Activated T-helper 9 cell treated with anti-CD3 and anti-CD28 coated beads, Interleukin-2, amount 50 U/mL, for 16 hours (primary cell): ENCODE data around the gene PDZRN3.

Source experiments
- DNase-seq: peaks from one replicate; pipeline ENCODE4 v3.0.0-alpha.2; 2020; ENCODE audit warnings: low read depth

PDZRN3 gene

DNA sequence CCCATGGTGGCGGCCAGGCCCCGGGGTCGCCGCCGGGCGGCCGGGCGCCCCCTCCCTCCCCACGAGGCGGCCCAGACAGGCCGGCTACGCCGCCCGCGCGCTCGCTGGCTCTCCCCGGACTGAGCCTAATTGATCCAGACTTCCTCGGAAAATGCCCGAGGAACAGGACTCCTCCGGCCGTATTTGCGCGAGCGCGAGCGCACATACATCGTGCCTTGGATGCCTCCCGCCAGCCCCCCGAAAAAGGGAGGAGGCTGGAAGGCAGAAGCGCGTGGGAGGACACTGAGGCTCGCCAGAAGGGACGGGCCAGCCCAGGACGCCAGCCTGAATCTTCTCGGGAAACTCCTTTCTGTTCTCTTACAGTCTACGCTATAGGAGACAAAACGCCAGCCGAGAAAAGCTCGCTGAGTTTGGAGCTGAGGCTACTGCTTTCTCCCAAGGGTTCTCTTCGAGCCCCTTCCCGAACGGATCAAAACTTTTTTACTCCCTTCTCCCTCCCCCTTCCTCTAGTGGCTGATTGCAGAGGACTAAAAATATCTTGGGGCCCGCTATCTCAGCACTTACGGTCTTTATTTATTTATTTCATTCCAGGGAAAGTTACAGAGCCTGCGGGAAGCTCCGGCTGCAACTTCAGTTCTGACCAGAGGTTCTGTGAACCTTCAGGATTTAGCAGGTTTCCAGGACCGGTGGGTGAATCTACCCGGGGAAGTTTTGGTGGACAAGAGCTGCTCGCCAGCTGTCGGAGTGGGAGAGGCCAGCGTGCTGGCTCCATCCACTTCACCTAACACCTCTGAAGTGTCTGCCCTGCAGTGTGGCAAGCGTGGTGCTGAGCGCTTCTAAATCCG, at the start of gene PDZRN3:
Gene PDZRN3, minus strand, starts transcription at position 121 of the 845 bp plus-strand sequence.
- no peak for DNase-seq

DNA sequence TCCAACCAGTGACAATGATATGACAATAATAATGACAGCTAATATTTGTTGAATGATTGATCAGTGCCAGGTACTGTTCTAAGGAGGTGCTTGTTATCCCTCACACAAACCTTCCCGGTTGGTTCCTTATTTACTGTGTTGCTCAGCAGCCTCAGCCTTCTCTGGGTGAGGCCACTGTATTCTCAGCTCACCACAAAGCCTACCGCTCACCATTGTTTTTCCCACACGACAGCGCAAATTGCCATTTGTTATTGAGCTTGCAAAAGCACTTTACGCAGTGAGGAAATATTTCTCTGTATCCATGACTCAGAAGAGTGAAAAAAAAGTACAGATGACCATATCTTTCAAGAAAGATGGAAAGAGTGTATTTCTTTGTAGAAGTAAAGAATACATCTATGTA, 49.5 kb upstream of the PDZRN3 start:
- no peak for DNase-seq

DNA sequence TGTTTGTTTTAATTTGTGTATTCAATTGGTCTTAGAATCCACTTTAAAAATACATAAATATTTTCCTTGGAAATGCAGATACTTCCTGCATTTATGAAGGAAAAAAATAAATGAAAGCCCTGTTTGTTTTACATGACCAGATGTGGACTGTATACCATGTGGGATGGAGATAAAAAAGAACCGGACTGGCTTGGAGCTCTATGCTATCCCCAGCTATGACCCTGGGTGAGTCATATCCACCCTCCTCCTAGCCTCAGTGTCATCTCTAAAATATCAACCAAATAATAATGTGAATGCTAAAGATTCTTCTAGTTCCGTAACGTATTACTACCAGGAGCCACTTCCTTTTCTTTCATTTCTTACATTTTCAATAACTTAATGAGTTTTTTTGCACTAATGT, 44.5 kb upstream of the PDZRN3 start:
- no peak for DNase-seq

DNA sequence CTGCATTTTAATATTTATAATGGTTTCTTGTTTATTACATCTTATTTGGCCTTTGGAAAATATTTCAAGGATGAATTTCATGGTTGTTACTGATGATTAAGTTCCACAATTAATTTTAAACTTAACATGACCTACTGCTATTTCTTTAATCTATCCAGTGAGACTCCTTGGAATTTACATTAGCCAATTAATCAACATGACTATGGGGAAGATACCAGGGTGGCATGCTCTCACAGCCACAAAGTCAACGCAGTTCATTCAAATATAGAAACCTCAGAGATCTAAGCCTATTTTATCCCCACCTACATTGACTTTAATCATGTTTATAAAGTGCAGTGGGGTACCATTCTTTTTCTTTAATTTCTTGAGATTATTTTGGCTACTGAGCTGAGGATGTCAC, 43.6 kb upstream of the PDZRN3 start:
- DNase-seq: no peak

DNA sequence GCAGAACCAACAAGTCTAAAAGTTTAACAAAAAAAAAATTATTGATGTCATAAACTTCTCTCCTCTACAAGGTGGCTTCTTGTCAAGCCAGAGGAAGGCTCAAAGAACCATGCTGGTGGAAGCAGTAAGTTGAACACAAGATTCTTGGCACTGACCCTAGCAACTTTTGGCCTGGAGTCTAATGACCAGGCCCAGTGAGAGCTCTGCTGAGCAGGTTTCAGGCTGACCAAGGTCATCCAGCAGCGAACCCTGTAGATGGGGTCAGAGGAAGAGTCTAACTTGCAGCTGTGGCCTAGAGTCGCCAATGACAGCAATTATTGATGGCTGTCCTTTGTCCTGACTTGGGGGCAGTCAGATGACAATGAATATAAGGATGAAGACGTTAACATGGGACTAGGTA, 43.1 kb upstream of the PDZRN3 start:
- DNase-seq: no peak

DNA sequence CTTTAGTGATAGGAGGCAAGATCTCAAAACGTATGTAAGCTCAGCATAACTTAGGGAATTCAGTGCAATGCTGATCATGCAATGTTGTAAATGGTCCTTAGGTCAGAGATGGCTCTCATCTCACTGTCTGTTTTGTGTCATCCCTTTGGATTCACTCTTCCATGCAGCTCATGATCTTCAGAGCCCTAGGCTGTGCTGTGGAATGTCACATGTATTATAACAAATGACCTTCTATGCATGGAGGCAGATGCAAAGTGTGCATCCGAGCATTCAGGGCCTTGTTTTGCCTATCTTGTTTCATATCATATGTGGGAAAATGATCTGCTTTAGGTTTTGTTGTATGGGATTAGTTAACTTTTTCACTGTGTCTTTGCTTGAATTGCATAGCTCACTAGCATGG, 40.5 kb upstream of the PDZRN3 start:
- no peak for DNase-seq

DNA sequence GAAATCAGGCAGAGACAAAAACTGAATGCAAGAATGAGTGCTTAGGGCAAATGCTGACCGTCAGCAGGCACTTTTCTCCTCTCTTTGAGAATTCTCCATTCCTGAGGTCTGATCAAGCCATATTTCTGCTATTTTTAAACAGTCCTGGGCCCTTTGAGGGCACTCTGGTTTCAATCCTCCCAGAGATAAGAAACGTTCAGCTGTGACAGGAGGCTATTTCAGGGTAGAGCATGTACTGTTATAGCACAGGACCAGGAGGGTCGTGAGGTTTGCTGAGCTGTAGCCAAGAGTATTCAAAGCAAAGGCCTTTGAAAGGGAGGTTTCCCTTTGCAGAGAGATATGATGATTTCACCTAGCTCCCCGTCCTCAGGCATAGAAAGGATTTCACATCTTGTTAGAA, 39.6 kb upstream of the PDZRN3 start:
- no peak for DNase-seq

DNA sequence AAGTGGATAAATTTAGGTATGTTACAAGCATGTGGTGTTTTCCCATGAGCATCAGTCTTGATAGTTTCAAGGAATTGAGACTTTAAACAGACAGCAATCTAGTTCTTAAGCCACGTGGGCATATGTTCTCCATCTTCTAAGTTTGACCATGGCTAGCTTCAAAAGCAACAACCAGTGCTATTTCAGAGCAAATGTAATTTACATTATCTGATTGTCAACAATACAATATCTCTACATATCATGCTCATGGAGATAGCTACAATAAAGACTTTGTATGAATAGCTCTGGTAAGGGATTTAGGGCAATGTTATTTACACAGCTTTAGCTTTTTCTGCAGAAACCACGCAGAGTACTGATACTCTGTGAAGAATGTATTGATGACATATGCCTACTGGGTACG, 38.8 kb upstream of the PDZRN3 start:
- no peak for DNase-seq

DNA sequence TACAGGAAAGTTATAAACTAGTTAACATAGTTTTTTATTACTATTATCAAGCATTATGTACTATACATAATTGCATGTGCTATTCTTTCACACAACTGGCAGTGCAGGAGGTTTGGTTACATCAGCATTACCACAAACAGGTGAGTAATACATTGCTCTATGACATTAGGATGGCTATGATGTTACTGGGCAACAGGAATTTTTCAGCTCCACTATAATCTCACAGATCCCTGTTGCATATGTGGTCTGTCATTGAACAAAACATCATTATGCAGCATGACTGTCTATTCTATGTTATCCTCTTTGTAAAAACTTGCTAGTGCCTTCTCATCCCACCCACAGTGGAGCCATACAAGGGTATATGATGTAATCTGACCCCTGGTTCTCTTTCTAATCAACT, 36.5 kb upstream of the PDZRN3 start:
- no peak for DNase-seq

DNA sequence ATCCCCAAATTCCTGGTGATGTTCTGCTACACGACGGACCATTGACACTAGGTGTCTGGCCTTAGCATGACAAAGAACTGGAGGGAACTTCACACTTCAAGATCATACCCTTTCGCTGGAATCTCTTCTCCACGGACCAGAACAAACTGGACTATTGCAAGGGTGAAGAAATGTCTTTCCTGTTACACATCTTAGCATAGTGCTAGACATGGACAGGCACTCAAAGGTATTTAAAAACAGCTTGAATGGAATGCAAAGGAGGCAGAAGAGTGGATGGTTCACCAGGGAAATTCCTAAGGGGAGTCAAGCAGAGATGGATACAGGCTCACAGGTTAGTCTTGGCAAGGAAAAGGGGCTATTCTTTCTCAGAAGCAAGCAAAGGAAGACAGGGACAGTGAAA, 33.5 kb upstream of the PDZRN3 start:
- DNase-seq: no peak

DNA sequence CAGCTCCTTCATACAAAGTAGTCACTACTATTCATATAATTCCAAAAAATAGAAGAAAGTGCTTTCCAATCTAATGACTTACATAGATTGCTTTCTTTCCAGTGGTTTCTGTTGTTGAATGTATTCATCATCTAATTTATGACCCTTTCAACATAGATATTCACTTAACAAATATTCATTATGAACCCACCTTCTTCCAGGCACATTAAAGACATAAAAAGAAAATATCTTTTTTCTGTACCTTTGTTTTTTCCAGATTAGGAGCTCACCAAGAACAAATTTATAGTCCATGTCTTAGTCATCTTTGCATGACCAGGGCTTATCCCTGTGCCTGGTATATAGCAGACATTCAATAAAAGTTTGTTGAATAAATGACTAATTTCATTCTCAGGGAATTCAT, 32.4 kb upstream of the PDZRN3 start:
- DNase-seq: no peak

DNA sequence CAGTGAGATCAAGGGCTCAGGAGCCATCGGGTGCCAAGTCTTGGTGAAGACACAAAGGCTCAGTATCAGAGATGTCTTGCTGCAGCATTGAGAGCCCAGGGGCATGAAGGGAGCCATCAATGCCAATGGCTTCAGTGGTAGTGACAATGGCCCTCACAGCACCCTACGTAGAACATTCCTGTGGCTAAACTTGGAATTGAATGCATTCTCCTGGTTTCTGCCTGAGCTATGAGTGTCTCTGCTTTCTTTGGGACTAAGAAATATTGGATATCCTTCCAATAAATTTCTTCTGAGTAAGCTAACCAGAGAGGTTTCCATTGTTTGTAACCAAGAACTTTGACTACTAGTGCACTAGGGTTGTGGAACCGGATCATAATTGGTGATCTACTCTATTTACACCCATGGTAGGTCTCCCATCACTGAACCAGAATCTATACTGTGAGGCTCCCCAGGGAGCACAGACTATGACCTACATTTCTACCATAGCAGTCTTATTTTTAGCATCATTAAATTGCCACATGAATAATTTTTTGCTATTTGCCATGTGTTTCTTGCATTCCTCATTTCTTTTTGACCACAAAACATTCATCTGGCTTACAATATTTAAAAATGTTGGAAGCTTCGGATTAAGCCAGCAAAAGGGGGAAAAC, 31.6 kb upstream of the PDZRN3 start:
- no peak for DNase-seq

DNA sequence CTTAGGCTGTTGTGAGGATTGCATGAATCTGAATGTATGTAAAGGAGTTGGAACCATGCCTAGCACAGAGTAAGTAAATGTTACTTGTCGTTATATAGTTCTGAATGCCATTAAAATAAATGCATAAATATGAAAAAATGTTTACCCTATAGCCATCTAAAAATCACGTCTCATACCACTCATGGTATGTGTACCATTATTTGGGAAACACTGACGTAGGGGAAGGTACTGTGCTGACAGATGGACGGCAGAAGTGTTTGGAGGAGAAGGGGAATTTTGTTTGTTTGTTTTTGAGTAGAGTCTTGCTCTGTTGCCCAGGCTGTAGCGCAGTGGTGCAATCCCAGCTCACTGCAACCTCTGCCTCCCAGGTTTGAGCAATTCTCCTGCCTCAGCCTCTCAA, 30.5 kb upstream of the PDZRN3 start:
- DNase-seq: no peak

DNA sequence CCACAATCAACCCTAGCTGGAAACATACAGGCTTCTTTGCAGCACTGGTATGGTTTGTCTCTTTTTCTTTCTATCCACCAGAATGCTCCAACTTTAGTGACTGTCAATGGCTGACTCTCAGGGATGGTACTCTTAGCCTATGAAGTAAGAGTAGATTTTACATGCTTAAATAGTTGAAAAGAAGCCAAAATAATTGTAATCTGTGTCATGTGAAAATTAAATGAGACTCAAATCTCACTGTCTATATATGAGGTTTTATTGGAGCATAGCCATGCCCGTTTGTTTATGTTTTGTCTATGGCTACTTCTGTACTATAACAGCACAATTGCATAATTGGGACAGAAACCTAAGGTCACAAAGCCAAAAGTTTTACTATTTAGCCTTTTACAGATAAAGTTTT, 29.1 kb upstream of the PDZRN3 start:
- DNase-seq: no peak

DNA sequence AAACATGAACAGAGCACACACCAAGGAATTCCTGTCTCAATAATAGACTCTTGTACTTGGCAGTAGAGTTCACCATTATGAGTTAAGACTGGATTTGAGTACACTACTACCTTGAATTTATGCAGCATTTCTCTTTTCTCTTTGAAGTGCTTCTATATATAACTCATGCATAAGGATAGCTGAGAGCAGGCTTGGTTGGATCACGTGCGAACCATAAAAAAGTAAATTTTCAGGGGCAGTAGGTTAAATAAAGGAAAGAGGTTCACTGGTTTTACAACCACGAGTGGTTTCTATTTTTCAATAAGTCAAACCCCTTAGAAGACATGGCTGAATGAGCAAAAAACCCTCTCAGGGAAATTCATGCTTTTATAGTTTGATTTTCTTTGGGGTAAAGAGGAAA, 28.6 kb upstream of the PDZRN3 start:
- DNase-seq: no peak

DNA sequence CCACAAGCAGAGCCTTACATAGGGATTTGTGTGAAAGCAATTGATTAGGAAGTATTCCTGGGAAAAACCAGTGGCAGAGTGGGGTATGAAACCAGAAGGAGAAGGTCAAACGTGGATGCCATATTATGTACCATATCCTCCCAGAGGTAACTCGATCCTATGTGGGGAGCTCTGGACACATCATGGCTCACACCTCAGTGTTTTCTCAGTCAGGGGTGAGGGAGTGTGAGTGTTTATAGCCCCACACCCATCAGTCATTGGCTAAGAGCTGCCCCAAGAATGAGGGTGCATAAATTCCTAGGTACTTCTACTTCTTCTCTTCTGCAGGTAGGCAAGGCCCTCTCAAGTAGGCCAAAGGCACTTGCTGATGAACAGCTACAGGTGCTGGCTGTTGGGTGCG, 28.2 kb upstream of the PDZRN3 start:
- DNase-seq: no peak

DNA sequence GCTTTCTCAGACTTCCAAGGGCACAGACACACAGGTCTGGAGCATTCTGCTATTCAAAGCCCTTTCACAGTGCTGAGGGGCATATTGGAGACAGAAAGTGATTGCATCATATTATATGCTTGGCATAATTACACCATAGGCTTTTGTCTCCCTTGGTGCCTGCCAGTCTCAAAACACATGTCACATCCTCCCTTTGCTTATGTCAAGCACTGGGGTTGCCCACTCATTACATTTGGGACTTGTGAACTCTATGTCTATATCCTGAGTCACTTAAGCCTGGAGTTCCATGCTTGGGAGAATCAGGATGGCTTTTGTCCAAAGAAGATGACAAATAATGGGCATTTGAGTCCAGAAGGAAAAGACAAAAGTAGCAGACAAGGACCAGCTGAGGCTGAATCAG, 12.3 kb upstream of the PDZRN3 start:
- no peak for DNase-seq

DNA sequence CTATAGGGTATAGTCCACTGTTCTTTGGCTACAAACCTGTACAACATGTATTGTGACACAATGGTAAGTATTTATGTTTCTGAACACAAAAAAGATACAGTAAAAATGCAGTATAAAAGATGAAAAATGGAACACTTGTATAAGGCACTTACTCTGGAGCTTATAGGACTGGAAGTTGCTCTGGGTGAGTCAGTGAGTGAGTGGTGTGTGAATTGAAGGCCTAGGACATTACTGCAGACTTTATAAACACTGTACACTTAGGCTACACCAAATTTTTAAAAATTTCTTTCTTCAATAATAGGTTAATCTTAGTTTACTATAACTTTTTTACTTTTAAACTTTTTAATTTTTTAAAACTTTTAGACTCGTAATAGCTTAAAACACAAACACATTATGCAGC, 10.5 kb upstream of the PDZRN3 start:
- DNase-seq: no peak

DNA sequence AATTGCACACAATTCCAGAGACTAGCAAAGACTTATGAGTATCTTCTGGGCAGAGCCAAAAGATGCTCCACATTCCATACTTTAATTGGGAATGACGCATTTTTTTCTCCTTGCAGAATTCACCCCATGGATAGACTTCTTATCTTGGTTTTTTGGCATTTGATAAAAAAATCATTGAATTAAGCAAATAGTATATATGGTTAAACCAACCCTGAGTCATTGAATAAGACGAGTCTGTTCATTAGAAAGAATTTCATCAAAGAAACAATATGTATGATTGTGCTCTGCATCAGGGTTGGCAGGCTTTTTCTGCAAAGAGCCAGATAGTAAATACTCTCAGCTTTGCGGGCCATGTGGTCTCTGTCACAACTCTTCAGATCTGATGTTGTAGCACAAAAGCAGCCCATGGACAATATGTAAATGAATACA, 9.2 kb upstream of the PDZRN3 start:
- no peak for DNase-seq

DNA sequence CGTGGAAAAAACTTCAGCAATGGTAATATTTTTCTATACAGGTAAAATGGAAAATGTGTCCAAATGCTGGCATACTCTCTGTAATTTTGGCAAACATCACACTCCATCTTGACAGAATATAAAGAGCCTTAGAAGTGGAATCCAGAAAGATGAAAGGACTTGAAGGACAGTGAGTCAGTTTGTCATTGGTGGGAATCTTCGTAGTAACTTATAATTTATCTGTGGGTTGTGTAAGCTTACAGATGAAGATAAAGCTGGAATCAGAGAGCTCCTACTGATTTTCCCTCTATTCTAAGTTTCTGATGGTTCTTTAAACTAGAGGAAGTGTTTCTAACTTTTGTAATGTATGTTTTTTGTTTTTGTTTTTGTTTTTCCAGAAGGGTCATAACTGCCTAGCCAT, 8.7 kb upstream of the PDZRN3 start:
- no peak for DNase-seq

DNA sequence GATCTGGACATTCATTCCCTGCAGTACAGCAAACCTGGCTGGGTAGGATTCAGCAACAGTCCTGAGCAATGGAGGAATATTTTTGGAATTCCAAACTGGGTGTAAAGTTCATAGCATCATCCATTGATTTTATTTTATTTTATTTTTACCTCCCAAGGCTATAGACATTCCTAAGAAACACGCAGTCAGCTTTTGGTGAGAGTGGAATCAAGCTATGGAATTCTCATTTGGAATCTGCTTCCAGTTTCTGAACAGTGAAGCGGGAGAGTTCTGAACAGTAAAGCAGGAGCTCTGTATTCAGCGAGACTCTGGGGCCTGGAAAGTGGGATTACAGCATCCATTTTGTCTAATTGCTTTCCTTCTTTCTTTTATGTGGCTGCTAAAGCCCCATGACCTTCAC, 1.4 kb upstream of the PDZRN3 start:
- no peak for DNase-seq

DNA sequence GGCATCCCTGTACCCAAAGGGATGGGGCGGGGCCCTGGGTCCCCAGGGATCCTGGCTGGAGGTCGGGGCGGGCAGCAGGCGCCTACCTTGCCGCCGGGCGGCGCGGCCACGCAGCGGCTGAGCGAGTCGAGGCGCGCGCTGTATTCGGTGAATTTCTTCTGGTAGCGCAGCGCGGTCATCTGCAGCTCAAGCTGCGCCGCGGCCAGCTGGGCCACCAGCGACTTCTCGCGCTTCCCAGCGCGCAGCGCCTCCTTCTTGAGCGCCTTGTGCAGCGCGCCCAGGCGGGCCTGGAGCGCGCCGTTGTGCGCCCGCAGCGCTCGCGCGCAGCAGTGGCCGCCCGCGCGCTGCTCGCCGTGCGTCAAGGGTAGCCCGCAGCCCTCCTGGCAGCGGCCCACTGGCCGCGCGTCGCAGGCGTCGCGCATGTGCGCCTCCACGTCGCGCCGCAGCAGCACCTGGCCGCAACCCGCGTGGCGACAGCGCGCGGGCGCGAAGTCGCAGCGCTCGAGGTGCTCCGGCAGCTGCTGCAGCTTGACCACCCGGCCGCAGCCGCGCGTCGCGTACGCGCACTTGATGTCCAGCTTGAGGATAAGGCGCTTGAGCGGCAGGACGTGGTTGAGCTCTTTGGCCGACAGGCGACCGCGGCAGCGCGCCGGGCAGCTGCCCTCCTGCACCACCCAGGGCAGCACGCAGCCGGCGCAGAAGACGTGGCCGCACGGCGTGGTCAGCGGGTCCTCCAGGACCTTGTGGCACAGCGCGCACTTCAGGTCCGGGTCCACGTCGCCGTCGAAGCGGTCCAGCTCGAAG, 522 bp downstream of the PDZRN3 start:
- no peak for DNase-seq

DNA sequence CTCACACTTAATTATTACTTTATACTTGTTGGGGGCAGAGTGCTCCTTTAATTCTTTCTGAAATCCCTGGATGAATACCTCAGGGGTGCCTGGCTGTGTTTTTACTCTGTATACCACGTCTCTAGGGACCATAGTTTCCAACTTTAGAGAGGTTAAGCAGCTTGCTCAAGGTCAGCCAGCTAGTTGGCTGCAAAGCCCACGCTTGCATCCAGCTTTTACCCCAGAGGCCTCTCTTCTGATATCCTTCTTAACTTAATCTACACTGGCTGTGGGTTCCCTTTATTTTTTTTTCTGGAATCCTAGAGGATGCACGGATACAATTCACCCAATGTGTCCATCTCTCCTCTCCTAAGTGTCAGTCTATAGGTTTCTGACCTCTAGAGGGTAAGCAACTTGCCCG, 1.4 kb downstream of the PDZRN3 start:
- DNase-seq: no peak
